ENCODE results near the gene USP28.

Gene USP28

GRCh38 chr11:113779496-113779895 lies 95.9 kb downstream of the USP28 start, which contains the start of gene CLDN25:
TSS of gene CLDN25 (plus strand) at chr11:113779796. CDS start at chr11:113779796, 0 bp downstream.
- TF ChIP-seq CTCF (conservative IDR thresholded peaks at IDR 0.05; ENCODE audit: low read depth, low read length), result no peak
- H3K4me3 ChIP-seq (ENCODE audit: low read depth, low read length), result no peak within 1 kb of the TSS
- DNase-seq (ENCODE audit: low read depth), result no peak

- H3K4me3 ChIP-seq (ENCODE audit: low read depth, low read length), result no peak overlapping the region
- peak; percentile 5 for DNase-seq (ENCODE audit: low read depth)
- TF ChIP-seq CTCF (conservative IDR thresholded peaks at IDR 0.05; ENCODE audit: low read depth, low read length), result no peak
These were observed 97.1 kb downstream of the USP28 start for GRCh38 chr11:113778111-113778910.

- peak overlapping the region; percentile 76 for H3K4me3 ChIP-seq (ENCODE audit: low read depth, low read length)
- no peak for TF ChIP-seq CTCF (conservative IDR thresholded peaks at IDR 0.05; ENCODE audit: low read depth, low read length)
- no peak for DNase-seq (ENCODE audit: low read depth)
These were observed 101.2 kb downstream of the USP28 start for GRCh38 chr11:113774174-113774503.

GRCh38 chr11:113773416-113774173 lies 101.8 kb downstream of the USP28 start, which contains the start of gene ZW10:
TSS of gene ZW10 (minus strand) at chr11:113773692. CDS start at chr11:113773666, 26 bp downstream.
- peak; percentile 99 for DNase-seq (ENCODE audit: low read depth)
- peak; percentile 88 for TF ChIP-seq CTCF (conservative IDR thresholded peaks at IDR 0.05; ENCODE audit: low read depth, low read length)
- H3K4me3 ChIP-seq (ENCODE audit: low read depth, low read length), result peak within 1 kb of the TSS; percentile 76

- DNase-seq (ENCODE audit: low read depth), result peak; percentile 19
- TF ChIP-seq CTCF (conservative IDR thresholded peaks at IDR 0.05; ENCODE audit: low read depth, low read length), result no peak
These were observed 102.3 kb downstream of the USP28 start for GRCh38 chr11:113773092-113773415.

GRCh38 chr11:113771964-113772363 lies 103.4 kb downstream of the USP28 start:
- TF ChIP-seq CTCF (conservative IDR thresholded peaks at IDR 0.05; ENCODE audit: low read depth, low read length), result no peak
- no peak overlapping the region for H3K4me3 ChIP-seq (ENCODE audit: low read depth, low read length)
- DNase-seq (ENCODE audit: low read depth), result no peak

More at GRCh38 chr11:113773092-113773415, 102.3 kb downstream of the USP28 start:
- peak overlapping the region; percentile 76 for H3K4me3 ChIP-seq (ENCODE audit: low read depth, low read length)

All from choroid plexus epithelial cell (primary cell).